Skin of body (tissue), 2 donors: Measurements from ENCODE around the gene KIF5C. TPM values are rescaled to one million over a fixed set of nuclear protein-coding genes. Genes with fewer than 3 reads are reported as not detected.

Experiments used
- DNase-seq: peaks from one replicate; lab custom pipeline; 2025; lab: John Stamatoyannopoulos, UW
- total RNA-seq: library from RNA; depleted of rRNA; stranded (reverse); fragments of >200 nt; gene quantifications from one replicate; pipeline ENCODE4 v1.2.3, GENCODE V29; 2014

KIF5C gene
- total RNA-seq, 1 donor from 2014 or later: 2.3 TPM

GRCh38 chr2:149041482-149041881, 166.5 kb downstream of the KIF5C start:
- DNase-seq: no peak

DNA sequence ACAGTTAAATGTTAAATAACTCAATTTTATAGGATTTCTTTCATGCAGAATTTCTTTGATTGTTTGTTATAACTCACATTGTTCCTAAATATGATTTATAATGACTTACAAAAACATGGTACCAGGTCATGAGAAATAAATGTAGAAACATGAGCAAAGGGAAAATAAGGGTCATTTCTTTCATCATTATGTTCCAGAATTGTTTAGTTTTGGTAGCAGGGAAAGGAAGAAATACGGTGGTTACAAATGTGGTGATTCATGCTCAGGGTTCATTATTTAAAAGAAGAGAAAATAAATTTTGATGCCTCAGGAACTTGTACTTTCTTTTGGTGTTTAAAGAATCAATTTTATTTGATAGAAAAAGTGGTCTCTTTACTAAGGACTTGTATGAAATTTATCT, 167.9 kb downstream of the KIF5C start:
- DNase-seq: no peak

- DNase-seq: no peak
Measured at GRCh38 chr2:149044500-149044899, 169.5 kb downstream of the KIF5C start.

DNA sequence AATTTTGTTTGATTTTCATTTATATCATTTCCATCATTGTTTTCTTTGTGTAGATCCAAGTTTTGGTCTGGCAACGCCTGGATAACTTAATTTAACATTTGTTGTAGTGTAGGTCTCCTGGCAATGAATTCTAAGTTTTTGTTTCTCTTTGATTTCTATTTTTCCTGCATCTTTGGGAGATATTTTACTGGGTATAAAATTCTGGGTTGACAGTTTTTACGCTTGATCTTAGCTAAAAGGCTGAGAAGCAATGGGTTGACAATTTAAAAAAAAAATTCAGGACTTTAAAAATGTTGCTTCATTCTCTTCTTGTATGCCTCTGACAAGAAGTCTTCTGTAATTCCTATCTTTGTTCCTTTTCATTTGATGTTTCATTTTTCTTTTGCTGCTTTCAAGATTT, 172.1 kb downstream of the KIF5C start:
- DNase-seq: no peak

GRCh38 chr2:149049142-149049541, 174.1 kb downstream of the KIF5C start:
- no peak for DNase-seq

DNA sequence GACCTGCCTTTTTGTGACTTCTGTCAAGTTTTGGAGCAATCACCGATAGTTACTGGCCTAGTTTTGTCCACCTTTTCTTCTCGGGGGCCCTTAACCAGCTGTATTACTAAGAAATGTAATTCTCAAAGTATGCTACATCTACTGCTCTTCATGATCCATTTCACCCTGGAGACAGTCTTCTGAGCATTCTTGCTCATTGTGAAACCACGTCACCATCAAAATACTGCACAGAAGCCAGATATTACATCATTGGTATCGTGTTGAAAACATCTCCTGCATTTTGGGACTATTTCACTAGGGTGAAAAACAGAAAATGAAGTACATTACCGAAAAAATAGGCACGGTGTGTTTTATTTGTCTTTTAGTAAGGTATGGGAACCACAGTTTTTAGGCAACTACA, 175.2 kb downstream of the KIF5C start:
- peak; percentile 58 for DNase-seq

GRCh38 chr2:149055751-149056150, 180.7 kb downstream of the KIF5C start:
- no peak for DNase-seq

GRCh38 chr2:149056541-149057255, 181.7 kb downstream of the KIF5C start:
- no peak for DNase-seq

DNA sequence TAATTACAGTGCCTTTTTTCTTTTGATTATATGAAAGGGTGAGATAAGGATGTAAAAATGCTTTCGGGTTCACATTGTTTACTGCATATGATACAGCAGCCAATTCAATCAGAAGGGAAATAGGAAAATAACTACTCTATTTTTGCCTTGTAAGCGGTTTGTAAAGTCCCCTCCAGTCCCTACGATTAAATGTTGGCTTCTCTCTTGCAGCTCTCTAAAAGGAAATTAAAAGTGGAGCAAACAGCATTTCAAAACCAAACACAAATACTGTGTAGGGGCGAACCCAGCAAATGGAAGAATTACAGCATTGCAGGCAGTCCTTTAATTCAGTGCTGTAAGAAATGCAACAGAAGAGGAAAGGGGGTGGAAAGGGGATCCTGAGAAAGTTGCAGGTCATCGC, 182.4 kb downstream of the KIF5C start:
- DNase-seq: no peak

DNA sequence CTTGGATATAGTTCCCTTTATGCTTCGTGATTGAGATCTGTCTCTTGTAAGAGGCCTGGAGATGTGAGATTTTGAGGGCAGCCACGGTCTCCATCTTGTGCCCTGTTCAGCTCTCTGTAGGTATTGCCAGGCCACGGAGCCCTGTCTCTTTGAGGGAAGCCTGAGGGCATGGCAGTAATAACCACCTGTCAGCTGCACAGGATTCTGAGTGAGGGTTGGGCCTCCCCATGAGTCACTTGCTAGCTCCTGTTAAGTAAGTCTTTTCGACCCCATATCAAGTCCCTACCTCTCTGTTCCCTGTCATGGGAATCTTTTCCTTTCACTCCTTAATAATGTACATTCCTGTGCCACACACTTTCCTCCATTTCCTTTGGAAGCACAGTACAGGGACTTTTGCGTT, 183.9 kb downstream of the KIF5C start:
- DNase-seq: no peak

- DNase-seq: no peak
Measured at GRCh38 chr2:149059822-149060221, 184.8 kb downstream of the KIF5C start.

GRCh38 chr2:149061133-149061745, 186.2 kb downstream of the KIF5C start:
- no peak for DNase-seq

- no peak for DNase-seq
Measured at GRCh38 chr2:149062531-149062930, 187.5 kb downstream of the KIF5C start.

DNA sequence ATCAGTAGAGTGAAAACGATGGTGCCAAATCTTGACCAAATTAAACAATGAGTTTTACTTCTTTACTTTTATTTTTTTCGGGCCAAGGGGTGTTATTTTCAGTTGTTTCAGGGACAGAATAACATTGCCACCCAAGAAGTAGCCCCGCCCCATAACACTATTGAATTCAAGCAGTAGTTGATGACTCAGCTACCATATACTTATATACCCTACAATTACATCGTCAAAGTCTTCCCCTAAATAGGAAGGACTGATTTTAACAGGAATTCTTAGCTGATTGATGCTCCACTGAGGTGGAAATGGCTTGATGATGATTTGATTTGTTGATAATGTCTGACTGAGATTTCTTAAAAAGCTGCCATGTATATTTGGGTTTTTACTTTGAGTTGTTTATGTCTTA, 188.2 kb downstream of the KIF5C start:
- DNase-seq: no peak

DNA sequence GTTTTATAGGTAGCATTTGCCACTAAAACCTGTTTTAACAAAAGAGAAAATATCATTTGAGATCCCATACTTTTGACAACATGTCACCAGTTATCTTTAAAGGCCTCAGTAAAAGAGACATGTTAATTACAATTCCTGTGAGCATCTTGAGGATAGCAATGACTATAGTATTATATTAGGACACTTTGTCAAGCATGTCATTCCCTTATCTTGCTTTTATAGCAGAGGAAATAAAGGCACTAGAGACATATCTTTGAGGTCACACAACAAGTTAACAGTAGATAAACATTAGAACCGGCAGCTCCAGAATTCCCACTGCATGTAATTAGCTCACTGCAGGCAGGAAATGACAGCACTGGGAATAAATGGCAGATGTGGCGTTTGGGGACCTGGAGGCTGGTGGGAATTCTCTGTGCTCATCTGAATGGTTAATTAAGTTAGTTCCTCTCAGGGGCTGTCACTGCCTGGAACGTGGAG, 189.4 kb downstream of the KIF5C start:
- peak; percentile 16 for DNase-seq

DNA sequence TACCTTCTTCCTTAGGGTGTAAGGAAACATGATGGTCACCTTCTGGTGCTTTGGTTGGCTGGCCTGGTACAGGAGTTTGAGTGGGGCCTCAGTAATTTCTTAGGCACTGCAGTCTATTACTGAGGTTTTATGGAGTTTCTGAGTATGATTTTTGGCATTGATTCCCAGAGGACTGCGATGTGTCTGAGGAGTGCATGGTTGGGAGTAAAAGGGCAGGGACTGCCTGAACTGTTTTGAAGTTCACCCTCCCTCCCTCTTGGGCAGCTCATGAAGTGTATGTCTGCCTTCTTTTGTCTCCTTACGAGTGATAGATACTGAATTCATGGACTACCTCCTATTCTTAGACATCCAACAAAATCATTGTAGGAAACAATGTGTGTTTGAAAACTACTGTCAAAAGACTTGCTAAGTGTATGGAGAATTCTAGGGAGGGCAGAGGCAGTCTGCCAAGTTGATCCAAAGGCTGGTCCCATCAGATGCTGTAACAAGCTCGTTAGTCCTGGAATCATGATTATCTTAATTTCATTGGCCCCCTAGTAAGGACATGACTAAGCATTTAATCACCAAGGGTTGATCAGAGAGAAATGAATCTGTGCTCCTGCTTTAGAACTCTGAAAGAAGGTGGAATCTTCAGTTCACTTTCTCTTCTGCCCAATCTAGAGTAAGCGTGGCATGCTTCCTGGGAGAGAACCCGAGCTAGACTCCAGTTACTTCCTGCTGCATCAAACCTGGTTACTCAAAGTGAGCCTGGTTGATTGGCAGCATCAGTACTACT, 190.0 kb downstream of the KIF5C start:
- no peak for DNase-seq

DNA sequence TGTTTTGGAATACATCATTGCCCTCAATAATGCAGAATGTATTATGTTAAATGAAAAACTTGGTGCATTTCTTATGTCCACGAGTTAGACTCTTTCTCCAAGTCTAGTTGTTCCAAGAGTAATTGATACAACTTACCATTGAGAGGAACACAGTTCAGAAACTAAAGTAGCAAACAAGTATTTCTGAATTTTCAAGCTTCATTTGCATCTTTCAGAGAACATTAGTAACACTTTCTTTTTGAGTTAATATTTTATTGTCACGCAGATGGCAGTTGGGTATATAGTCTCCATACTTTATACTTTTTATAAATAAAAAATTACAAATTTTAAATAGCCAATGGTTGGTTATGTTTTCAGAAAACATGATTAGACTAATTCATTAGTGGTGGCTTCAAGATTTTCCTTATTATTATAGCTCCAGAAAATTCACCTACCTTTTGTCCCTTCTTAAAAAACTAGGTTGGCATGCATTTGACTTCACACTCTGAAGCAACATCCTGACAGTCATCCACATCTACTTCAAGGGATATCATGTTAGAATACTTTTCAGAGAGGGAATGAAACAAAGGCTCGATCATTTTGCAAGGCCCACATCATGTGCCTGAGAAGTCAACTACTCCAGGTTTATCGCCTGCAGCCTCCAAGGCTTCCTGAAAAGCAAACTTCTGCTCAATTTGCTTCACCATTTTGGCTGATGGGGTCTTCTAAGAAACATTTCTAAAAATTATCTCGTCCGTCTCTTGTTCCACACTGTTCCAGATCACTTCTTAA, 193.4 kb downstream of the KIF5C start:
- no peak for DNase-seq

- DNase-seq: peak; percentile 8
Measured at GRCh38 chr2:149068996-149069888, 194.2 kb downstream of the KIF5C start.

- no peak for DNase-seq
Measured at GRCh38 chr2:149070681-149071320, 195.8 kb downstream of the KIF5C start.

DNA sequence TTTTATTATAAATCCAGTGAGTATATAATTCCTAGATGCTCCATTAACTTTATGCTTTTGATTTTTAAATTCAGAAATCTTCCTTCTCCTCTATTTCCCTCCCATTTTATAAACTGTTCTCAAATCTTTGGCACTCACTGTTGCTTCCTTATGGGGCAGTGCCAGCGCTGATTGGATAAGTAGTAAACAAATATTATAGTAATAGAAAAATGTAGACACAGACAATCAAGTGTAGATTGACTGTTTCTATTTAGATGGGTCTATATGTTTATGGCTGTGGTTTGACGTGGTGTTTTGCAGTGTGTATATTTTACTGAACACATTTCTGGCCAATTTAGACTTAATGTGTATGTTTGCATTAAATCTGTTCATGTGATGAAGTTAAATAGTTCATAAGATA, 200.1 kb downstream of the KIF5C start:
- no peak for DNase-seq
